Calu3 (cell line): ENCODE data around the gene SLC66A3. TPM values are rescaled to one million over a fixed set of nuclear protein-coding genes. Genes with fewer than 3 reads are reported as not detected.
"Not testable (repeated sequence)": the region's sequence is repeated elsewhere in the genome, so short reads cannot be mapped to it uniquely, and the experiment has no call there.

ENCODE experiments used
- BruUV-seq: library from RNA; stranded (reverse); fragments of 400-500 nt; replicated peaks from 2 replicates; lab custom pipeline; 2021; lab: Mats Ljungman, UMichigan
- CTCF ChIA-PET: fragments of 300-600 bp; sonication (Branson Sonifier 250); formaldehyde crosslinking; loops from one replicate; lab custom pipeline; 2022; ENCODE audit warnings: antibody characterized with exemption; lab: Charles Lee
- DNase-seq: peaks from one replicate; pipeline ENCODE4 v3.0.0; 2022
- H3K27ac Mint-ChIP-seq: one replicate; pipeline ENCODE4 v1.8.0; 2022; ENCODE audit warnings: mixed read lengths; ENCODE audit not compliant: unreplicated experiment
- H3K27me3 Mint-ChIP-seq: one replicate; pipeline ENCODE4 v1.8.0; 2022; ENCODE audit warnings: mixed read lengths; ENCODE audit not compliant: unreplicated experiment
- H3K36me3 Mint-ChIP-seq: one replicate; pipeline ENCODE4 v1.8.0; 2022; ENCODE audit warnings: mild to moderate bottlenecking, moderate library complexity, mixed read lengths; ENCODE audit not compliant: insufficient read depth, unreplicated experiment
- H3K4me1 Mint-ChIP-seq: one replicate; pipeline ENCODE4 v1.8.0; 2022; ENCODE audit warnings: mild to moderate bottlenecking, low read depth, mixed read lengths; ENCODE audit not compliant: unreplicated experiment
- H3K4me3 Mint-ChIP-seq: one replicate; pipeline ENCODE4 v1.8.0; 2022; ENCODE audit warnings: mild to moderate bottlenecking, low read depth, moderate library complexity, mixed read lengths; ENCODE audit not compliant: unreplicated experiment
- H3K9me3 Mint-ChIP-seq: one replicate; pipeline ENCODE4 v1.8.0; 2022; ENCODE audit warnings: low read depth, mixed read lengths; ENCODE audit not compliant: unreplicated experiment
- intact Hi-C: fragments of 100-400 bp; cut with micrococcal nuclease; formaldehyde crosslinking; loops from one replicate; pipeline ENCODE4 v1.10.0; 2022; ENCODE audit not compliant: unreplicated experiment
- total RNA-seq: library from RNA; stranded (reverse); gene quantifications from 2 replicates; pipeline ENCODE4 v1.2.3, GENCODE V29; 2022
- TF ChIP-seq, protein P1 (sequence below): fragments of 200-600 bp; IDR thresholded peaks from one replicate; pipeline ENCODE4 v1.8.0; 2022; ENCODE audit warnings: antibody characterized with exemption; ENCODE audit not compliant: unreplicated experiment

SLC66A3 gene
- total RNA-seq, 1 experiment from 2014 or later, result 13.5 TPM

DNA sequence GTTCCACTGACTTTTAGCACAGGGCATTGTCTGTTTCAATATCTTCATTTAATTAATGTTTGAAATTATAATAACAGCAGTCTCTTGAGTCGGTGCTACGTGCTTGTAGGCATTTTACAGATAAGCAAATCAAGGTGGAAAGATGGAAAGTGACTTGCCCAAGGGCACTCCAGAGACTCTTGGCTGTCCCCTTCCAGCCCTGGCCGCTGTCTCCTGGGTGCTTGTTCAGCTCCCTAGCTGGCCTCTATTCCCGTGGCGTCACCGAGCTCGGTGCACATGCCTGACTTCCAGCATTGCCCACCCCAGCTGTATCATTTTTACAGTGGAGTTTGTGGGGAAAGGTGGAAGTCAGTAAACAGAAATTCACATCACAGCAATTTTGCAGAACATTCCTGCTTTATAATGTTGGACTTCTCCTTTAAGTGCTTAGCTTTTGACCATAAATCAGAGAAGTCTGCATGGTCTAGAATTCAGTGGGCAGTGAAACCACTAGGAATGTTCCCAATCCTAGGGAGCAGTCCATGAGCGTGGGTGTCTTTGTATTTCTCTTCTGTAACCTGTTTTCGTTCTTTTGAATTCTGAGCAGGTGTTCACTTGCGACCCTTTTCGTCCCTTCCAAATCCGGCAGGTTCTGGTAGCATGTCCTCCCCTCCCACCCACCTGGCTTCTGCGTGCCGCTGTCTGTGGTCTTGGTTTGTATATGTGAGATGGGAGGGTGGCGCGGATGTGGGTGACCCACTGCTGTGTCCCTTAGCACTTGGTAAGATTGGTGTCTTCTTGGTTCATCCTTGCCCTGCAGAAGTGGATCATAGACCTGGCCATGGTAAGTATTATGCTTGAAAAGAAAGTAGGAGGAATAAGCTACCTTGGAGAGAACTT is 8.4 kb downstream of the SLC66A3 start:
- intact Hi-C loops, result no loop called here
- H3K4me1 Mint-ChIP-seq, result no peaks in the 10 kb centered on the region
- no peaks in the 10 kb centered on the region for H3K27me3 Mint-ChIP-seq
- DNase-seq, result no peak
- TF ChIP-seq, protein P1, sequence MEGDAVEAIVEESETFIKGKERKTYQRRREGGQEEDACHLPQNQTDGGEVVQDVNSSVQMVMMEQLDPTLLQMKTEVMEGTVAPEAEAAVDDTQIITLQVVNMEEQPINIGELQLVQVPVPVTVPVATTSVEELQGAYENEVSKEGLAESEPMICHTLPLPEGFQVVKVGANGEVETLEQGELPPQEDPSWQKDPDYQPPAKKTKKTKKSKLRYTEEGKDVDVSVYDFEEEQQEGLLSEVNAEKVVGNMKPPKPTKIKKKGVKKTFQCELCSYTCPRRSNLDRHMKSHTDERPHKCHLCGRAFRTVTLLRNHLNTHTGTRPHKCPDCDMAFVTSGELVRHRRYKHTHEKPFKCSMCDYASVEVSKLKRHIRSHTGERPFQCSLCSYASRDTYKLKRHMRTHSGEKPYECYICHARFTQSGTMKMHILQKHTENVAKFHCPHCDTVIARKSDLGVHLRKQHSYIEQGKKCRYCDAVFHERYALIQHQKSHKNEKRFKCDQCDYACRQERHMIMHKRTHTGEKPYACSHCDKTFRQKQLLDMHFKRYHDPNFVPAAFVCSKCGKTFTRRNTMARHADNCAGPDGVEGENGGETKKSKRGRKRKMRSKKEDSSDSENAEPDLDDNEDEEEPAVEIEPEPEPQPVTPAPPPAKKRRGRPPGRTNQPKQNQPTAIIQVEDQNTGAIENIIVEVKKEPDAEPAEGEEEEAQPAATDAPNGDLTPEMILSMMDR, result no peak
- peaks cover 3% of the 10 kb centered on the region for H3K36me3 Mint-ChIP-seq
- no peaks in the 10 kb centered on the region for H3K9me3 Mint-ChIP-seq
- H3K4me3 Mint-ChIP-seq, result no peak overlapping the region
- H3K27ac Mint-ChIP-seq, result no peak overlapping the region
- CTCF ChIA-PET, result no interaction called here
- BruUV-seq, result no TSS peak

DNA sequence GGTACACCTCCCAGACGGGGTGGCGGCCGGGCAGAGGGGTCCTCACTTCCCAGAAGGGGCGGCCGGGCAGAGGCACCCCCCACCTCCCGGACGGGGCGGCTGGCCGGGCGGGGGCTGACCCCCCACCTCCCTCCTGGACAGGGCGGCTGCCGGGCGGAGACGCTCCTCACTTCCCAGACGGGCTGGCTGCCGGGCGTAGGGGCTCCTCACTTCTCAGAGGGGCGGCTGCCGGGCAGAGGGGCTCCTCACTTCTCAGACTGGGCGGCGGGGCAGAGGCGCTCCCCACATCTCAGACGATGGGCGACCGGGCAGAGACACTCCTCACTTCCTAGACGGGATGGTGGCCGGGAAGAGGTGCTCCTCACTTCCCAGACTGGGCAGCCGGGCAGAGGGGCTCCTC is 9.8 kb downstream of the SLC66A3 start:
- intact Hi-C loops, BruUV-seq, CTCF ChIA-PET: not testable (repeated sequence)

DNA sequence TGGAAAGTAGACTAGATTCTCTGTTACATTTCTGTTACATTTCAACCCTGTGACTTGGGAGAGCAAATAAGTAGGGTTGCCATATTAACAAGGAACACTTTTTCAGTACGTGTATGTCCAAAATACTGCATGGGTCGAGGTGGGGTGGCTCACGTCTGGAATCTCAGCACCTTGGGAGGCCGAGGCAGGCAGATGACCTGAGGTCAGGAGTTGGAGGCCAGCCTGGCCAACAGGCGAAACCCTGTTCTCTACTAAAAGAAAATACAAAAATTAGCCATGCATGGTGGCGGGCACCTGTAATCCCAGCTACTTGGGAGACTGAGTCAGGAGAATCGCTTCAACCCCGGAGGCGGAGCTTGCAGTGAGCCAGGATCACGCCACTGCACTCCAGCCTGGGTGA is 11.2 kb downstream of the SLC66A3 start:
- intact Hi-C loops, result no loop called here
- TF ChIP-seq, protein P1, result no peak
- no peaks in the 10 kb centered on the region for H3K27me3 Mint-ChIP-seq
- H3K9me3 Mint-ChIP-seq, result no peaks in the 10 kb centered on the region
- H3K27ac Mint-ChIP-seq, result no peak overlapping the region
- CTCF ChIA-PET, result interaction anchor here (0.6 kb wide), 1 partner anchor 15 kb away, joined by 4 read pairs; no protein-coding TSS in a partner anchor
- BruUV-seq, result no TSS peak
- H3K4me1 Mint-ChIP-seq, result no peaks in the 10 kb centered on the region
- peaks cover 4% of the 10 kb centered on the region for H3K36me3 Mint-ChIP-seq
- H3K4me3 Mint-ChIP-seq, result no peak overlapping the region
- DNase-seq, result no peak

More for the DNA sequence above, 9.8 kb downstream of the SLC66A3 start:
- H3K27me3 Mint-ChIP-seq, H3K27ac Mint-ChIP-seq, H3K9me3 Mint-ChIP-seq, H3K4me1 Mint-ChIP-seq, H3K4me3 Mint-ChIP-seq, H3K36me3 Mint-ChIP-seq, DNase-seq: not testable (repeated sequence)

DNA sequence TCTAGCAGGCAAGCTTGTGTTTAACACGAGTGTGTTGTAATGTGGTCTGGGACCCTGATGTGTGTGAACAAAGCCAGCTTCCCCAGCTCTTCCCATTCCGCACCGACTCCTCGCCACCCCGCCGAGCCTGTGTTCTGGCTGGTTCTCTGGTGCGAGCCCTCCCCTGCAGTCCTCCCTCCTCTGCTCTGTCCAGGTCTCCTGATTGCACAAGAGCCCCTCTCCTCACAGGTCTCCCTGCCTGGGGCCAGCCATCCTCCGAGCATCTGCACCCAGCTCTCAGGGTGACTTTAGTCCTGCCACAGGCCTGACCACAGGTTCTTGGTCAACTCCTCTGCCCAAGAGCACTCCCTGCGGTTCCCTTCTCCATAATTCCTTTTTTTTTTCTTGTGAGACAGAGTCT is 13.2 kb downstream of the SLC66A3 start:
- Mint-ChIP-seq H3K36me3 (peaks cover 4% of the 10 kb centered on the region), H3K27ac (no peak overlapping the region), H3K9me3 (no peaks in the 10 kb centered on the region), H3K27me3 (no peaks in the 10 kb centered on the region), H3K4me3 (no peak overlapping the region), H3K4me1 (no peaks in the 10 kb centered on the region)
- no peak for DNase-seq
- no TSS peak for BruUV-seq
- TF ChIP-seq, protein P1, result no peak
- intact Hi-C loops, result no loop called here
- CTCF ChIA-PET, result interaction anchor here (0.7 kb wide), 1 partner anchor 44 kb away, joined by 3 read pairs; no protein-coding TSS in a partner anchor
